Measurements from ENCODE around the gene APBB1.

The APBB1 gene

GRCh38 chr11:6389905-6390717 lies 28.8 kb downstream of the APBB1 start, which contains the start of gene SMPD1:
Gene SMPD1, plus strand, starts transcription at chr11:6390474. Its CDS starts 125 bp downstream, at chr11:6390599.
- peak; percentile 98 for DNase-seq

GRCh38 chr11:6388748-6389147 lies 30.1 kb downstream of the APBB1 start:
- no peak for DNase-seq

GRCh38 chr11:6387811-6388599 lies 30.9 kb downstream of the APBB1 start:
- DNase-seq = no peak

GRCh38 chr11:6385046-6385777 lies 33.7 kb downstream of the APBB1 start:
- DNase-seq = no peak

DNA sequence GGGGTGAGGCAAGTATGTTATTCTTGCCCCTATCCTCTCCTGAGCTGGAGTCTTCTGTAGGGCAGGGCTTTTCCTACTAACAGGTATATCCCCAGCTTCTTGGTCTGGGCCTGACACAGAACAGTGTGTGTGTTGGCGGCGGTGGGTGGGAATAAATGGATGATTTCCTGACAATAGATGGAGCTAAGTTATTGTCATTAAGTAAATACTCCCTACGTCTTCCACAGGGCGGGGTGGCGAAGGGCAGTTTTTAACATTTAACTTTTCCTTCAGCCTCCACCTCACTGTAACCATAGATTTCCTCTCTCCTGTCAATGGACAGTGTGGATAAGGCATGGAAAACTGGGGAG lies 40.3 kb downstream of the APBB1 start:
- no peak for DNase-seq

DNA sequence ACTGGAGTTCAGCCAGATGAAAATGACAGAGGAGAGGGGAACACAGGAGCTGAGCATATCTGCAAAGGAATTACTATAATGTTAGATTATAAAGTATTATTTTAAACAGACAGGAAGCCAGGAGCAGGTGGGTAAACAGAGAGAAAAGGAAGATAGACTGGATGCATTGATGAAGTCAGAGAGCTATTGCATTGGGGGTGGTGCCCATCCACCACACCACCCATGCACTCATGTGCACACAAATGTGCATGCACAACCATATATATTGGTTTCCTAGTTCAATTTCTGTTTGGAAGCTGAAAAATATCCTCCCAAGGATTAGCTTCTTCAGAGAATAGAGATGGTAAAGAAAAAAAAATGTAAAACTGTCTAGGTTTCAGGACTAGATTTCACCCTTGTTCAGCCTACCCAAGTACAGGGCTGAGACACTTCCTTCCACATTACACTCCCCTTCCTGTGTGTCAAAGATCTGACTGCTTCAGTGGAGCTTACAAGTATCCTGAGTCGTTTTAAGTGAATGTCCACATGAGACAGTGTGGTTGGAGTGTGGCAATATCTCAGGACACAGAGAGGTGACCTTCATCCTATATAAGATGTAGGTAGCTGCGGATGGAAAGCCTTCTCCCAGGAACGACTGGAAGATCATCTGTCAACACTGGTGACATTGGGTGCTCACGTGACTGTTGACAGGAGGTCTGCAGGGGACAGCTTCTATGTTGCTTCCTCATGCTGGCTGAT lies 40.8 kb downstream of the APBB1 start:
- DNase-seq = no peak

DNA sequence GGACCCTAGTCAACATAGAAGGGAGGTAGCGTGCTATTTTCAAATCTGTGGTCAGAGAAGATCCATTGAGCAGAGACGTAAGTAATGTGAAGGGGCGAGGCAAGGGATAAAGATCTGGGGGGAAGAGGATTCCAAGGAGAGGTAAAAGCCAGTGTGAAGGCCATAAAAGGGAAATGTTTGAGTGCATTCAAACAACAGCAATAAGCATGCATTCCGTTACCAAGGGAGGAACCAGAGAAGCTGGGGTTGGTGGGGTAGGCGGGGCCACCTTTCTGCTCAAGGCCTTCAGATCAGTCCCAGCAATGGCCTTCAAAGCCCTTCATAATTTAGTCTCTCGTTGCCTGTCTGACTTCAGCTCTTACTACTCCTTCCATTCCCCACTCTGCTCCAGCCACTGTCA lies 47.1 kb downstream of the APBB1 start:
- no peak for DNase-seq

GRCh38 chr11:6365659-6366058 lies 53.2 kb downstream of the APBB1 start:
- no peak for DNase-seq

GRCh38 chr11:6362873-6363678 lies 55.8 kb downstream of the APBB1 start:
- peak; percentile 86 for DNase-seq

DNA sequence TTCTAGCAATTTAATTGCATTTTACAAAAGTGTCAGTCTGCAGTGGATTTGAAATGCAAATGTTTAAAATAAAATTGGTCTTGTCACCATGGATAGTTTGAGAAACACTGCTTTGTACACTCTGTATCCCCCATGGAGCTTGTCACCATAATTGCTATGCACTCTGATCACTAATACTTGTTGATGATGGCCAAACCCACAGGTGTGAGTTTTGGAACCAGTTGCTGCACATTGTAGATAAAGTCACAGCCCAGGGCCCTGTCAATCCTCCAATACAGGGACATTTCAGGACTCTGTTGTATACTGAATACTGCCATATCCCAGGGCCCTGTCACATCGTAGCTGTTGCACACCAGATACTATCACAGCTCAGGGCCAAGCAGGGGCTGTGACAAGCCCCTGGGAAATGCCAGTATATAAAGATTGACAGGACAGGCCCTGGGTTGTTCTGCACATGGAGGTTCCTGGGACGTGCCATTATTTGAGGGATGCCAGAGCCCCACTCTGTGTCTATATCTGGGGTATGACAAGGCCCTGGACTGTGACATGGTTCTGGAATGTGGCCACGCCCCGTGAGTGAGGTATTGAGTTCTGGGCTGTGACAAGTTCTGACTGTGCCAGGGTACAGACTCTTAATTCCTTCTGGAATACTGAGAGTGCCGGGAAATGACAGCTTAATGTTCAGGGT lies 56.6 kb downstream of the APBB1 start:
- no peak for DNase-seq

DNA sequence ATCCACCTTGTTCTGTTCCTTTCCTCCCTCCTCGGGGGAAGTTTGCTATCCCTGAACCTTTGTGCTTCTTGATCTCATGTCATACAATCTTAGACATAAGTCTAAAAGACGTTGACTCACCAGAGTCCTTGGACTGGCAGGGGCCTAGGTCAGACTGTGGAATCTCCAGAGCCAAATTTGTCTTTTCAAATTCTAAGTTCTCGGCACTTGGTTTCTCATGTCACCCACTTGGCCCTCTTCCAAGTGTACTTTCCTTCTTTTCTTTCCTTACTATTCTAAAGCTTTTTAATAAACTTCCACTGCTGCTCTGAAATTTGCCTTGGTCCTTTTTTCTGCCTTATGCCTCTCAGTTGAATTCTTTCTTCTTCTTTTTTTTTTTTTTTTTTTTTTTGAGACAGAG lies 58.7 kb downstream of the APBB1 start:
- no peak for DNase-seq

GRCh38 chr11:6357222-6357621 lies 61.7 kb downstream of the APBB1 start:
- DNase-seq = peak; percentile 73

- DNase-seq = no peak
Observed at GRCh38 chr11:6356503-6357055, 62.3 kb downstream of the APBB1 start.

DNA sequence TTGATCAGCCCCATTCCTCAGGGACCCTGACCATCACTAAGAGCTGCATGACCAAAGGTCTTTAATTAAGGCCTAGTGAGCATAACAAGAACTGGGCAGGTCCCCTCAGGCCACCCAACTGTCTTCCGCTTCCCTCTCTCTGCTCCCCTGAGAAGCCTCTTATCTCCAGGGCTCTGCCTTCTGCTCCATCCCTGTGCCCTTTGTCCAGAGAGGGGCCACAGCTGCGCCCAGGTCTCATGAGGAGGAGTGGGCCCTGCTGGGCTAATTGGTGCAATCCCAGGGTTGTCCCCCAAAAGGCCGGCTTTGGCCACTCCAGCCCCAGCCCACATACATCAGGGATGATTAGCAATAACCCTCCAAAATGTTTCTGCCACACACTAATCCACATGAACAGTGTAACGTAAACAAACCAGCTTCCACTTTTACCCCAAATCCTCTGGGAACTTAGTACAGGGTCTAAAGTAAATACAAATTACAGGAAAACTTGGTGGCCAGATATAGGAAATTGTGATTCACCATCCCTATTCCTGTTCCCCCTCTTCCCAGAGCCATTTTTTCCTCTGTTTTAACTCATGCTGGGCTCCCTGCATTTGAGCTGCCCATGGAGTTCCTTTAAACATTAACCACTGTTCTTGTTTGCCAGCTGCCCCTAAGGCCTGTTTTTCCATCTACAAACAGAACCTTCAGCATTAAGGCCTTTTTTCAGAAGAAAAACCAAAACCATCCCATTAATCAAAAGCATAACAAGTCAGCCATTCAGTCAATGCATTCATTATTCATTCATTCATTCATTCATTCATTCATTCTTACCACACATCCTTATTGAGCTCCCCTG lies 64.0 kb downstream of the APBB1 start:
- no peak for DNase-seq

- DNase-seq = peak; percentile 81
Observed at GRCh38 chr11:6353367-6353987, 65.4 kb downstream of the APBB1 start.

DNA sequence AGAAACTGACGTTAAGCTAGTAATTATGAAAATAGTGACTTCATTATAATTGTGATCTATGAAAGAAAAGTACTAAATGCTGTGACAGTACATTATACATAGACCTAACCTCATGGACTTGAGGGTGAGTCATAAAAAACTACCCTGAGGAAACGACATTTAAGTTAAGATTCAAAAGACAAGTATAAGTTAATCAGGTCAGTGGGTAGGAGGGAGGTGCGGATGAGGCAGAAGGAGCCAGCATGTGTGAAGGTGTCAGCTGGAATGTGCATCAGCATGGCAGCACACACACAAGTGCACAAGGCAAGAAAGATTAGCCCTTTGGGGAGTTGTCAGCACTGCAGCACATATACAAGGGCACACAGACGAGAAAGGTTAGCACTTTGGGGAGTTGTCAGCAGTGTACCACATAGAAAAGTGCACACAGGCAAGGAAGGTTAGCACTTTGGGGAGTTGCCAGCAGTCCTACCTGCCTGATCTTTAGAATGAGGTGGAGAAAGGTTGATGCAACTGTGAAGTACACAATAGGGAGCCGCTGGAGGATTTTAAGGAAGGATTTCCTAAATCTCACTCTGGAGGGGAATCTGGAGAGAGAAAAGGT lies 67.0 kb downstream of the APBB1 start:
- DNase-seq = peak; percentile 64

GRCh38 chr11:6350486-6350885 lies 68.4 kb downstream of the APBB1 start:
- no peak for DNase-seq

GRCh38 chr11:6350043-6350442 lies 68.9 kb downstream of the APBB1 start:
- no peak for DNase-seq

DNA sequence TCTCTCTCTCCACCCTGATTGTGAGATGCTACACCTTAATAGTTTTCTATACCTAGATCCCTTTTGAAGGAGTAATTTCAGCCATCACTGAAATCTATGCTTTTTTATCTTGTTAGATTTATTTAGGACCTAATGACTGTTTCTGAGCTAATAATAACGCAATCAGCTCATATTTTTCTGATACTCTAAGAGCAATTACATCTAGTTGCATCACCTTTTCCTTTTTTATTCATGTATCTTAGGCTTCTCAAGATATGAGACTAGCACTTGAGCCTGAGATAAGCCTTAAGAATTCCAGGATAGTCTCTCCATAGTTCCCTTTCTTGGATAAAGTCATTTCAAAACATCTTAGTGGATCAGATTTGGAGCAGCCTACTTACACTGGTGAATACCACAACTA lies 73.5 kb downstream of the APBB1 start:
- DNase-seq = no peak

All from activated effector memory CD4-positive, alpha-beta T cell treated with anti-CD3 and anti-CD28 coated beads, Interleukin-2, amount 50 U/mL, for 16 hours (primary cell).